ENCODE results near the gene ARID4B. TPM values are rescaled to one million over a fixed set of nuclear protein-coding genes. Genes with fewer than 3 reads are reported as not detected.
"Not testable (repeated sequence)": the region's sequence is repeated elsewhere in the genome, so short reads cannot be mapped to it uniquely, and the experiment has no call there.

Gene ARID4B
- total RNA-seq, 6 experiments from 2014 or later = 19.4 to 22.8 (median 20.5) TPM

DNA sequence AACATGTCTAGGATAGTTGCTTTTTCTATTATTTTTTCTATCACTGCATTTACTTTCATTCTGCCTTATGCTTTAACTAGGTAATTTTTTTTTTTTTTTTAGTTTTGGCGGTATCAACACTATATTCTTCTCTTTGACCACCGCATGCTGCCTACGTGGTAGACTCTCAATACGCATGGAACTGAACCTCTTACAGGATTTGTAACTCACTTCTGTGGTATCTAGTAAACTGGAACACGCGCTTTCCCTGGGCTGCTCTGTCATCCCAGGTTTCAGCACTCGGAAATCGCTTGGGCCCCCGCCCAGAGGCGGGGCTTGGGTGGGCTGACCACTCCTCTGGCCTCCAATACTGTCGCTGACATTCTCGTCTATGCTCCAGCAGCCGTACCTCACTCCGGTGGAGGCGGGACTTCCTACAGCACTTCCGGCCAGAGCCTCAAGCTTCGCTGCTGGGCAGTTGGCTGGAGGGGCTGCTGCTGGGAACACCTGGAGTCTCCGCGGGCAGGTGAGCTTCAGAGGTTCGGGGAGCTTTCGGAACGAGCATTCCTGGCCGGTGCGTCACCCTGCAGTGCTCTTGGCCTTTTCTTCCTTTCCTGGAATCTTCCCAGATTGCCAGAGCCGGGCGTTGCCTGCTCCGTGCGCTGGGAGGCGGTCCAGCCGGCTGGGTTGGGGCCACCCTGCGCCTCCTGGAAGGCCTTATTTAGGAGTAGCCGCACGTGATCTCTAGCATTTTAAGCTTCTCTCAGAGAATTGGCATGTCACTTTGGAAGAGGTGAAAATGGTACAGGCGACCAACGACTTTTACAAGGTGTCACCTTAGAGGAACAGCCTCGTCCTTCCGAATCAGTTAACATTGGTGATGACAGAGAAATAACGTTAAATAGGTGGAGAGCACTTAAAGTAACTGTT, 39.3 kb upstream of the ARID4B start, which contains the start of gene TBCE:
Gene TBCE (plus strand): TSS at position 428 of the 909 bp plus-strand sequence. CDS start 12,623 bp downstream, outside the sequence.
- Mint-ChIP-seq H3K4me1 (ENCODE audit: low read depth) (peaks cover 38% of the 10 kb centered on the region), H3K4me3 (peak within 1 kb of the TSS; percentile 96), H3K27ac (peak within 1 kb of the TSS; percentile 89), H3K27me3 (ENCODE audit: insufficient read depth) (peaks cover 2% of the 10 kb centered on the region), H3K9me3 (no peaks in the 10 kb centered on the region), H3K36me3 (ENCODE audit: low read depth) (peaks cover 20% of the 10 kb centered on the region)
- peak; percentile 35 for TF ChIP-seq CTCF (IDR thresholded peaks at IDR 0.05)
- peak; percentile 98 for DNase-seq

GRCh38 chr1:235366286-235366685, 38.3 kb upstream of the ARID4B start:
- Mint-ChIP-seq H3K4me1 (ENCODE audit: low read depth) (peaks cover 38% of the 10 kb centered on the region), H3K9me3 (no peaks in the 10 kb centered on the region), H3K27me3 (ENCODE audit: insufficient read depth) (peaks cover 2% of the 10 kb centered on the region), H3K36me3 (ENCODE audit: low read depth) (peaks cover 20% of the 10 kb centered on the region), H3K4me3 (peak overlapping the region; percentile 96), H3K27ac (peak overlapping the region; percentile 89)
- no peak for DNase-seq
- no peak for TF ChIP-seq CTCF (IDR thresholded peaks at IDR 0.05)

GRCh38 chr1:235364189-235364588, 36.2 kb upstream of the ARID4B start:
- not testable (repeated sequence) for H3K9me3 Mint-ChIP-seq; H3K27me3 Mint-ChIP-seq (ENCODE audit: insufficient read depth); H3K4me3 Mint-ChIP-seq; H3K27ac Mint-ChIP-seq; DNase-seq
- Mint-ChIP-seq H3K4me1 (ENCODE audit: low read depth) (peaks cover 31% of the 10 kb centered on the region), H3K36me3 (ENCODE audit: low read depth) (peaks cover 14% of the 10 kb centered on the region)

GRCh38 chr1:235358899-235359298, 30.9 kb upstream of the ARID4B start:
- Mint-ChIP-seq H3K27me3 (ENCODE audit: insufficient read depth) (peaks cover 4% of the 10 kb centered on the region; the same call in 1 of the 2 replicates), H3K9me3 (no peaks in the 10 kb centered on the region), H3K4me1 (ENCODE audit: low read depth) (peaks cover 7% of the 10 kb centered on the region), H3K27ac (no peak overlapping the region), H3K4me3 (no peak overlapping the region), H3K36me3 (ENCODE audit: low read depth) (no peaks in the 10 kb centered on the region)
- no peak for TF ChIP-seq CTCF (IDR thresholded peaks at IDR 0.05)
- DNase-seq = no peak

- Mint-ChIP-seq H3K36me3 (ENCODE audit: low read depth) (no peaks in the 10 kb centered on the region), H3K9me3 (no peaks in the 10 kb centered on the region), H3K27me3 (ENCODE audit: insufficient read depth) (peaks cover 4% of the 10 kb centered on the region; the same call in 1 of the 2 replicates), H3K4me3 (peak overlapping the region; percentile 51), H3K4me1 (ENCODE audit: low read depth) (peaks cover 7% of the 10 kb centered on the region), H3K27ac (no peak overlapping the region)
- DNase-seq = no peak
- no peak for TF ChIP-seq CTCF (IDR thresholded peaks at IDR 0.05)
Observed at GRCh38 chr1:235357485-235358373, 29.8 kb upstream of the ARID4B start.

Data from HFFc6 (cell line).